Measurements from ENCODE around the gene SALL1. TPM values are rescaled to one million over a fixed set of nuclear protein-coding genes. Genes with fewer than 3 reads are reported as not detected.

Gene SALL1
- total and polyA plus RNA-seq, 2 of the 4 experiments (the other 2 are of a cell fraction): 0.90 to 5.2 TPM

- peaks cover 11% of the 10 kb centered on the region for H3K9me1 ChIP-seq (ENCODE audit: insufficient read depth, low read length)
- no peak overlapping the region for H2BK15ac ChIP-seq (ENCODE audit: low read depth, low read length)
- in situ Hi-C loops (cut with MboI; ENCODE audit: low sequenced_read_pairs): no loop called here
- dilution Hi-C loops (cut with HindIII; ENCODE audit: low sequenced_read_pairs, unreplicated experiment): no loop called here
- no peak overlapping the region for H3K4me3 ChIP-seq (ENCODE audit: insufficient read depth, low read depth, low read length)
- H3K18ac ChIP-seq (ENCODE audit: low read depth, low read length): no peak overlapping the region
- no peak overlapping the region for H3K56ac ChIP-seq (ENCODE audit: extremely low read depth, insufficient read depth, low read length)
- H3K79me1 ChIP-seq (ENCODE audit: low read depth in 1 of 2, low read length in 2 of 2): peaks cover 20 to 45% of the 10 kb centered on the region in 2 experiments
- H2BK5ac ChIP-seq (ENCODE audit: low read depth, low read length, poor library complexity, severe bottlenecking): no peak overlapping the region
- H2AFZ ChIP-seq (replicated peaks; ENCODE audit: low read length, poor library complexity): no peak overlapping the region
- H4K20me1 ChIP-seq (ENCODE audit: insufficient read depth, low read length): no peaks in the 10 kb centered on the region
- BruUV-seq (replicated peaks): no TSS peak
- ChIA-PET POLR2A (ENCODE audit: unreplicated experiment) (no interaction called here), CTCF (no interaction called here)
- H3K14ac ChIP-seq (replicated peaks; ENCODE audit: low read depth, low read length): no peak overlapping the region
- DNase-seq (no peak), ATAC-seq (ENCODE audit: low read depth) (no peak)
- H4K91ac ChIP-seq (ENCODE audit: insufficient read depth, low read depth, low read length): no peak overlapping the region
- TF ChIP-seq BHLHE40 (IDR thresholded peaks at IDR 0.05; ENCODE audit: low read depth, low read length): no peak
- no peak for TF ChIP-seq CEBPB (IDR thresholded peaks at IDR 0.05; ENCODE audit: low read depth, low read length)
- no peak overlapping the region for H4K8ac ChIP-seq (ENCODE audit: low read depth in 2 of 2, low read length in 2 of 2)
- no peak overlapping the region for H3K9ac ChIP-seq (ENCODE audit: low read depth, low read length)
- WGBS, 2 experiments (ENCODE audit: extremely low coverage in 2 of 2, insufficient read length in 1 of 2): no CpG with 5 or more reads among the region's 3 CpGs
- intact Hi-C loops (cut with micrococcal nuclease): loop anchor here (10.0 kb wide), 2 partner anchors 166 to 236 kb away; no protein-coding TSS in a partner anchor
- peaks cover 18% of the 10 kb centered on the region for H3K4me1 ChIP-seq (ENCODE audit: control insufficient read depth, insufficient read depth, low read length)
- H3K23ac ChIP-seq (ENCODE audit: low read depth, low read length): no peak overlapping the region
- H2BK120ac ChIP-seq (ENCODE audit: low read depth, low read length): no peak overlapping the region
- H4K5ac ChIP-seq (ENCODE audit: low read depth, low read length): no peak overlapping the region
- H3K4me2 ChIP-seq (ENCODE audit: low read depth, low read length): no peak overlapping the region
- H3K36me3 ChIP-seq (ENCODE audit: control insufficient read depth, insufficient read depth, low read length): no peaks in the 10 kb centered on the region
- H3K27me3 ChIP-seq (ENCODE audit: control insufficient read depth, insufficient read depth, low read length): peaks cover 3% of the 10 kb centered on the region; the same call in 1 of the 2 replicates
- H3K4ac ChIP-seq (ENCODE audit: low read depth, low read length): no peak overlapping the region
- H3K9me3 ChIP-seq (ENCODE audit: control insufficient read depth, insufficient read depth, low read length): no peaks in the 10 kb centered on the region
- H2AK5ac ChIP-seq (ENCODE audit: low read depth, low read length): no peak overlapping the region
- no peak overlapping the region for H2BK20ac ChIP-seq (ENCODE audit: low read depth, low read length)
- H3K27ac ChIP-seq (ENCODE audit: insufficient read depth, low read length): no peak overlapping the region
- no peak overlapping the region for H2AK9ac ChIP-seq (replicated peaks; ENCODE audit: low read depth, low read length, poor library complexity)
Observed at GRCh38 chr16:51159296-51159695, 8.2 kb upstream of the SALL1 start.
